ENCODE data around the gene TACC3. TPM values are rescaled to one million over a fixed set of nuclear protein-coding genes. Genes with fewer than 3 reads are reported as not detected.

Gene TACC3
- total and polyA plus RNA-seq, 2 of the 8 experiments (the other 6 are each of a cell fraction or from before 2014, with no cell fraction given) = 73.8 to 148 TPM

DNA sequence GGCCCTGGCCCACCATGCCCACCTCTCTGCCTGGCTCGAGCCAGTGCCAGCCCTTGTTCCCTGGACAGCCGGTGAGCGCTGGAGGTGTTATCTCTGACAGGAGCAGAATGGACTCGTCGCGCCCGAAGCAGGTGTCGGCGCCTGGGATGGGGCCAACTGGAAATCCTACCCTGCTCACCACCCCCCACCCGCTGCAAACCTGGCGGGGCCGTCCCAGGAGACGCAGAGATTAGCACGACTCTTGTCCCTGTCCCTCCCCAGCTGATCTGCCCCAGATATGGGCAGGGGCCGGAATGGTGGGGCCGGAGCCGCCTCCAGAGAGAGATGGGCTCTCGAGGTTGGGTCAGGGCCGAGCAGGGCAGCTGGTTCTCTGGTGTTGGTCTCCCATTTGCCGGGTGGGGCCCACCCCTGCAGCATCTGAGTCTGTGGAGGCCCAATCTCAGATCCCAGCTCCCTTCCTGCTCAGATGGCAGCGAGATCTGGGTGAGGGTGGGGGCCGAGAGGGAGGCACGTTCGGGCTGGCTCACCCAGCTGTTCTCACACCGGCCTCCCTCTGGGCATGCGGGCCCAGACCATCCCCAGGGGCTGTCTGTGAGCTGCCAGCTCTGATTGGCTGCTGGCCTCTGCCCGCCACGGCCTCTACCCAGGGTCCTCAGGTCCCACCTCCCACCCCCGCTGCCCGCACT, 51.7 kb downstream of the TACC3 start:
- H3K4ac ChIP-seq (replicated peaks; ENCODE audit: insufficient read length, low read depth, low read length) = peak overlapping the region; percentile 25
- H4K5ac ChIP-seq (ENCODE audit: insufficient read length, low read depth, low read length) = no peak overlapping the region
- 91% methylated on average over 26 of the region's 30 CpGs; no CpG with 5 or more reads in 1 of the 2 experiments for WGBS, 2 experiments (ENCODE audit: extremely low coverage in 1 of 2, insufficient coverage in 1 of 2, insufficient read length in 1 of 2, insufficient replicate concordance in 2 of 2, low coverage in 1 of 2, low lambda C conversion rate in 2 of 2, missing lambda C conversion rate in 1 of 2)

More for the DNA sequence above, 51.7 kb downstream of the TACC3 start:
- no peak overlapping the region for H3K14ac ChIP-seq (ENCODE audit: insufficient read length)
- TF ChIP-seq RBBP5 (IDR thresholded peaks at IDR 0.05; ENCODE audit: borderline replicate concordance, low read depth, low read length) (no peak), HDAC6 (IDR thresholded peaks at IDR 0.05; ENCODE audit: low read depth, low read length) (no peak), TBP (IDR thresholded peaks at IDR 0.05; ENCODE audit: low read depth, low read length) (no peak)
- H3K36me3 ChIP-seq (ENCODE audit: control insufficient read depth in 2 of 4, insufficient read depth in 4 of 4, low read length in 3 of 4) = no peaks in the 10 kb centered on the region
- H3K23me2 ChIP-seq (ENCODE audit: low read depth, low read length) = no peaks in the 10 kb centered on the region
- H2BK120ac ChIP-seq (replicated peaks; ENCODE audit: low read depth, low read length) = no peak overlapping the region
- no peak overlapping the region for H2BK5ac ChIP-seq (ENCODE audit: low read depth, low read length)
- peaks cover 0 to 2% (median 0%) of the 10 kb centered on the region in 4 experiments; a peak in 1 of 7 replicates for H3K27me3 ChIP-seq (replicated peaks in 1 of 4; ENCODE audit: control insufficient read depth in 3 of 4, extremely low read depth in 1 of 4, insufficient read depth in 3 of 4, low read length in 3 of 4)
- H2AK5ac ChIP-seq (ENCODE audit: low read depth, low read length) = no peak overlapping the region
- peak overlapping the region; percentile 35; the same call in 1 of the 2 replicates for H4K8ac ChIP-seq (ENCODE audit: extremely low read depth, insufficient read depth, low read length)
- ChIA-PET CTCF (ENCODE audit: partially characterized antibody) (interaction anchor here (0.6 to 71.2 kb wide), 6 partner anchors 8 to 1182 kb away, joined by 3 to 2507 read pairs (median 3); partner anchors contain the start of gene FGFR3), POLR2A (ENCODE audit: partially characterized antibody) (interaction anchor here (1.0 to 17.2 kb wide), 6 partner anchors 9 to 38 kb away, joined by 3 to 170 read pairs (median 4); partner anchors contain the start of gene FGFR3)
- H2BK20ac ChIP-seq (ENCODE audit: low read length) = no peak overlapping the region
- no peaks in the 10 kb centered on the region for H3K79me2 ChIP-seq (ENCODE audit: control insufficient read depth in 1 of 2, insufficient read depth in 2 of 2, low read length in 2 of 2)
- no peak overlapping the region for H3K9ac ChIP-seq (replicated peaks in 1 of 4; ENCODE audit: extremely low read depth in 1 of 4, low read depth in 3 of 4, low read length in 3 of 4)
- peaks cover 5 to 40% (median 25%) of the 10 kb centered on the region in 4 experiments for H3K4me1 ChIP-seq (replicated peaks in 1 of 4; ENCODE audit: control insufficient read depth in 3 of 4, insufficient read depth in 4 of 4, low read length in 3 of 4)
- H2AFZ ChIP-seq (ENCODE audit: low read length) = no peak overlapping the region
- H3K18ac ChIP-seq (ENCODE audit: extremely low read depth, low read length) = no peak overlapping the region; the same call in none of the 2 replicates
- H4K91ac ChIP-seq (replicated peaks; ENCODE audit: insufficient read length, low read length) = no peak overlapping the region
- no peak overlapping the region for H3K4me3 ChIP-seq (ENCODE audit: extremely low read depth in 1 of 4, insufficient read depth in 2 of 4, low read depth in 3 of 4, low read length in 4 of 4)
- H2BK15ac ChIP-seq (ENCODE audit: low read length) = no peak overlapping the region
- no peaks in the 10 kb centered on the region; the same call in 1 of the 2 replicates for H3K79me1 ChIP-seq (ENCODE audit: low read depth, low read length)
- no peak overlapping the region for H3K4me2 ChIP-seq (ENCODE audit: insufficient read depth in 1 of 2, low read depth in 2 of 2, low read length in 2 of 2)
- H2BK12ac ChIP-seq (ENCODE audit: low read depth, low read length) = no peak overlapping the region
- no peak for FAIRE-seq
- no peak for DNase-seq (ENCODE audit: low read depth in 1 of 2, low spot score in 2 of 2)
- H4K20me1 ChIP-seq (replicated peaks in 1 of 2; ENCODE audit: control insufficient read depth in 1 of 2, insufficient read depth in 2 of 2, low read length in 2 of 2) = peaks cover 0 to 2% of the 10 kb centered on the region in 2 experiments
- H3K56ac ChIP-seq (replicated peaks; ENCODE audit: insufficient read length, low read depth, low read length) = no peak overlapping the region
- no peaks in the 10 kb centered on the region for H3K9me3 ChIP-seq (ENCODE audit: insufficient read depth in 2 of 2, low read depth in 1 of 2, low read length in 1 of 2)
- H3K27ac ChIP-seq (ENCODE audit: low read depth, low read length) = no peak overlapping the region
- no peak overlapping the region for H3K23ac ChIP-seq (ENCODE audit: insufficient read length)
